ENCODE results near the gene TMEM156.

GRCh38 chr4:38944440-38944839, 87.8 kb downstream of the TMEM156 start:
- TF ChIP-seq, protein P1, sequence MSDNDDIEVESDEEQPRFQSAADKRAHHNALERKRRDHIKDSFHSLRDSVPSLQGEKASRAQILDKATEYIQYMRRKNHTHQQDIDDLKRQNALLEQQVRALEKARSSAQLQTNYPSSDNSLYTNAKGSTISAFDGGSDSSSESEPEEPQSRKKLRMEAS (IDR thresholded peaks at IDR 0.05) = no peak
- TF ChIP-seq CREB1 (IDR thresholded peaks at IDR 0.05; ENCODE audit: low read depth) (no peak), ZBTB7A (IDR thresholded peaks at IDR 0.05; ENCODE audit: low read depth) (no peak)
- TF ChIP-seq, protein P2, sequence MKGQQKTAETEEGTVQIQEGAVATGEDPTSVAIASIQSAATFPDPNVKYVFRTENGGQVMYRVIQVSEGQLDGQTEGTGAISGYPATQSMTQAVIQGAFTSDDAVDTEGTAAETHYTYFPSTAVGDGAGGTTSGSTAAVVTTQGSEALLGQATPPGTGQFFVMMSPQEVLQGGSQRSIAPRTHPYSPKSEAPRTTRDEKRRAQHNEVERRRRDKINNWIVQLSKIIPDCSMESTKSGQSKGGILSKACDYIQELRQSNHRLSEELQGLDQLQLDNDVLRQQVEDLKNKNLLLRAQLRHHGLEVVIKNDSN (IDR thresholded peaks at IDR 0.05) = no peak
